Adrenal gland (tissue), 5 donors: Measurements from ENCODE around the gene MEPCE.

ENCODE experiments used
- CTCF ChIP-seq, 6 experiments: fragments of 450-650 bp in 4 of 6; fragments of 200-600 bp in 2 of 6; sonication (generic) in 1 of 6; IDR thresholded peaks; 1 replicate in 5 of 6; 2 replicates in 1 of 6; pipeline versions ENCODE4 v1.5.1 to v1.8.0; 2016 to 2021; ENCODE audit warnings: antibody characterized with exemption in 6 of 6, mild to moderate bottlenecking in 2 of 6, moderate library complexity in 1 of 6
- POLR2A ChIP-seq, 2 donors: fragments of 450-650 bp; IDR thresholded peaks; one replicate each; pipeline ENCODE4 v1.6.1; 2017; ENCODE audit warnings: antibody characterized with exemption in 2 of 2, mild to moderate bottlenecking in 2 of 2, moderate library complexity in 1 of 2
- donor health status: DM: no; HTN: no; CAD: no.

- TF ChIP-seq CTCF (IDR thresholded peaks at IDR 0.05) (no peak), POLR2A (IDR thresholded peaks at IDR 0.05) (no peak)
Measured at GRCh38 chr7:100413346-100413745, 16.3 kb upstream of the MEPCE start.
